CD4-positive, alpha-beta T cell (primary cell): Measurements from ENCODE around the gene TTC29. TPM values are rescaled to one million over a fixed set of nuclear protein-coding genes. Genes with fewer than 3 reads are reported as not detected.

Experiments used
- ATAC-seq: fragments of 200-7000 bp; cut with Tn5 transposase; one replicate; pipeline ENCODE4 v1.10.0; 2022; ENCODE audit warnings: mild to moderate bottlenecking; ENCODE audit not compliant: poor library complexity
- CTCF ChIA-PET: fragments of 350-600 bp; sonication (Branson Sonifier 250); formaldehyde crosslinking; loops from one replicate; lab custom pipeline; 2021; ENCODE audit warnings: antibody characterized with exemption, inconsistent platforms; lab: Charles Lee
- POLR2A ChIA-PET: fragments of 350-600 bp; sonication (Branson Sonifier 250); formaldehyde crosslinking; loops from one replicate; lab custom pipeline; 2021; ENCODE audit warnings: antibody characterized with exemption, inconsistent platforms; lab: Charles Lee
- DNase-seq, 14 experiments: peaks; one replicate each; pipeline ENCODE4 v3.0.0-alpha.2; 2013 to 2020; ENCODE audit warnings: mixed read lengths in 2 of 14
- H3K27ac ChIP-seq, 2 donors: one replicate each; pipeline versions ENCODE4 v1.5.1 to v1.7.0; 2013; ENCODE audit warnings: low read length in 2 of 2, low read depth in 1 of 2, mild to moderate bottlenecking in 1 of 2
- H3K27me3 ChIP-seq, 2 experiments: 1 replicate in 1 of 2; 2 replicates in 1 of 2; pipeline versions ENCODE4 v1.6.1 to v1.7.0; 2013; ENCODE audit warnings: low read length in 2 of 2, control low read depth in 1 of 2, mild to moderate bottlenecking in 1 of 2, moderate library complexity in 1 of 2; ENCODE audit not compliant: insufficient read depth in 2 of 2, control insufficient read depth in 1 of 2
- H3K36me3 ChIP-seq: one replicate; pipeline ENCODE4 v1.6.1; 2013; ENCODE audit warnings: low read length, control low read depth; ENCODE audit not compliant: insufficient read depth
- H3K4me1 ChIP-seq: one replicate; pipeline ENCODE4 v1.6.1; 2013; ENCODE audit warnings: low read length, control low read depth; ENCODE audit not compliant: insufficient read depth
- H3K4me3 ChIP-seq: one replicate; pipeline ENCODE4 v1.5.1; 2013; ENCODE audit warnings: mild to moderate bottlenecking, low read length, moderate library complexity
- H3K9me3 ChIP-seq, 2 experiments: 1 replicate in 1 of 2; 2 replicates in 1 of 2; pipeline versions ENCODE4 v1.6.1 to v1.7.0; 2013; ENCODE audit warnings: low read length in 2 of 2, mild to moderate bottlenecking in 2 of 2, control low read depth in 1 of 2, moderate library complexity in 1 of 2; ENCODE audit not compliant: control insufficient read depth in 1 of 2, insufficient read depth in 1 of 2
- H3K27ac Mint-ChIP-seq: one replicate; pipeline ENCODE4 v1.8.0; 2020; ENCODE audit warnings: mixed read lengths
- H3K27me3 Mint-ChIP-seq: one replicate; pipeline ENCODE4 v1.8.0; 2021; ENCODE audit warnings: mixed read lengths
- H3K36me3 Mint-ChIP-seq: one replicate; pipeline ENCODE4 v1.8.0; 2021; ENCODE audit warnings: low read depth, mixed read lengths
- H3K4me1 Mint-ChIP-seq: one replicate; pipeline ENCODE4 v1.8.0; 2021; ENCODE audit warnings: low read depth, mixed read lengths
- H3K4me3 Mint-ChIP-seq: one replicate; pipeline ENCODE4 v1.8.0; 2020; ENCODE audit warnings: mild to moderate bottlenecking, mixed read lengths
- H3K9me3 Mint-ChIP-seq: one replicate; pipeline ENCODE4 v1.8.0; 2020; ENCODE audit warnings: mixed read lengths
- intact Hi-C, 2 experiments: fragments of 100-400 bp; cut with DNase I in 1 of 2; cut with micrococcal nuclease in 1 of 2; formaldehyde crosslinking; loops; one replicate each; pipeline versions ENCODE4 v1.15.1 to v1.9.0; 2023 to 2025; cut with DNase I, micrococcal nuclease
- total RNA-seq, 174 experiments: library from RNA in 2 of 174; stranded (reverse) in 2 of 174; gene quantifications; one replicate each; pipeline ENCODE4 v1.2.3 and lab custom pipeline; 2021 to 2026
- TF ChIP-seq, protein P1 (sequence below): fragments of 200-600 bp; IDR thresholded peaks from one replicate; pipeline ENCODE4 v1.8.0; 2022; ENCODE audit warnings: antibody characterized with exemption, mild to moderate bottlenecking

TTC29 gene
- total RNA-seq, 2 experiments from 2014 or later: not detected

DNA sequence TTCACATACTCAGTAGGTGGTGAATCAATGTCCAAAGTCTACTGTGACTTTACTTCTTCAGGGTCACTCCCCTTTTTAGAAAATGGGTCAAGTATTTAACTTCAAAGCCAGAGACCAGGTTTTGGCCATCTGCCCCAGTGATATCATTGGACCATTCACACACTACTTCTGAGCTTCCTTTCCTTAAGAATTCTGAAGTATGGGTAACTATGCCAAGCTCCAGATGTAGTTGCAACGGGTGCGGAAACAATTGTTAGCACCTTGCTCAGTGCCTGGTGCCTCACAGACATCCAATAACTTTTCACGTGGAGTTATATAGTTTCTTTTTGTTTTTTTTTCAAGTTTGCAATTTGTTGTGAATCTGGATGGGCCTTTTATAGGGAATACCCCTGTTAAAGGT lies 62.6 kb downstream of the TTC29 start:
- ChIA-PET POLR2A (no interaction called here), CTCF (no interaction called here)
- DNase-seq (no peak), ATAC-seq (no peak)
- Mint-ChIP-seq H3K9me3 (peaks cover 4% of the 10 kb centered on the region), H3K27ac (no peak overlapping the region), H3K4me3 (no peak overlapping the region), H3K4me1 (no peaks in the 10 kb centered on the region), H3K27me3 (peaks cover 9% of the 10 kb centered on the region), H3K36me3 (no peaks in the 10 kb centered on the region)
- TF ChIP-seq, protein P1, sequence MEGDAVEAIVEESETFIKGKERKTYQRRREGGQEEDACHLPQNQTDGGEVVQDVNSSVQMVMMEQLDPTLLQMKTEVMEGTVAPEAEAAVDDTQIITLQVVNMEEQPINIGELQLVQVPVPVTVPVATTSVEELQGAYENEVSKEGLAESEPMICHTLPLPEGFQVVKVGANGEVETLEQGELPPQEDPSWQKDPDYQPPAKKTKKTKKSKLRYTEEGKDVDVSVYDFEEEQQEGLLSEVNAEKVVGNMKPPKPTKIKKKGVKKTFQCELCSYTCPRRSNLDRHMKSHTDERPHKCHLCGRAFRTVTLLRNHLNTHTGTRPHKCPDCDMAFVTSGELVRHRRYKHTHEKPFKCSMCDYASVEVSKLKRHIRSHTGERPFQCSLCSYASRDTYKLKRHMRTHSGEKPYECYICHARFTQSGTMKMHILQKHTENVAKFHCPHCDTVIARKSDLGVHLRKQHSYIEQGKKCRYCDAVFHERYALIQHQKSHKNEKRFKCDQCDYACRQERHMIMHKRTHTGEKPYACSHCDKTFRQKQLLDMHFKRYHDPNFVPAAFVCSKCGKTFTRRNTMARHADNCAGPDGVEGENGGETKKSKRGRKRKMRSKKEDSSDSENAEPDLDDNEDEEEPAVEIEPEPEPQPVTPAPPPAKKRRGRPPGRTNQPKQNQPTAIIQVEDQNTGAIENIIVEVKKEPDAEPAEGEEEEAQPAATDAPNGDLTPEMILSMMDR: no peak
- intact Hi-C loops: no loop called here
- Histone ChIP-seq H3K4me3 (no peak overlapping the region), H3K4me1 (no peaks in the 10 kb centered on the region), H3K27me3 (no peaks in the 10 kb centered on the region), H3K36me3 (no peaks in the 10 kb centered on the region), H3K27ac (no peak overlapping the region), H3K9me3 (no peaks in the 10 kb centered on the region)

DNA sequence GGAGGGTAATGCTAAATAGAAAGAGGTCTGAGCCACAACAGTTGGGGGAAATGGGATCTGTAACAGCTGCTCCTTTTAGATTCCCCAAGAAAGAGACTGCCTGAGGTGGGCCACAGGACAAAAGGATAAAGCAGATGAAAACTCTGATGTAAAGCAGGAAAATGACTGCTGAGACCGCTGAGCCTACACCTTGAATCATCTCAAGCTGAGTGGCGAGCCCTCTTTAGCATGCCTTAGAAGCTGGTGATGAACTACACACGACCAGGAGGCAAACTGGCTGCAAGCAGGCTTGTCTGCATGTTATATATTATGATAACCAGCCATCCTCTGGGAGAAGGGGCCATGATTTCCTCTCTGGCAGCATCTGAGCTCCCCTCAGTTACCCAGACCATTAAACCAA lies 88.4 kb downstream of the TTC29 start:
- TF ChIP-seq, protein P1: no peak
- Histone ChIP-seq H3K36me3 (no peaks in the 10 kb centered on the region), H3K4me1 (no peaks in the 10 kb centered on the region), H3K27ac (no peak overlapping the region), H3K27me3 (peaks cover 0 to 4% of the 10 kb centered on the region in 2 experiments), H3K9me3 (no peaks in the 10 kb centered on the region), H3K4me3 (no peak overlapping the region)
- no peaks in the 10 kb centered on the region for H3K36me3 Mint-ChIP-seq
- H3K27me3 Mint-ChIP-seq: peaks cover 25% of the 10 kb centered on the region
- H3K9me3 Mint-ChIP-seq: no peaks in the 10 kb centered on the region
- H3K4me1 Mint-ChIP-seq: no peaks in the 10 kb centered on the region
- intact Hi-C loops: no loop called here
- H3K27ac Mint-ChIP-seq: no peak overlapping the region
- H3K4me3 Mint-ChIP-seq: no peak overlapping the region
- CTCF ChIA-PET: interaction anchor here (0.6 kb wide), 1 partner anchor 642 kb away, joined by 3 read pairs; no protein-coding TSS in a partner anchor
- POLR2A ChIA-PET: no interaction called here
- ATAC-seq (no peak), DNase-seq (no peak)

DNA sequence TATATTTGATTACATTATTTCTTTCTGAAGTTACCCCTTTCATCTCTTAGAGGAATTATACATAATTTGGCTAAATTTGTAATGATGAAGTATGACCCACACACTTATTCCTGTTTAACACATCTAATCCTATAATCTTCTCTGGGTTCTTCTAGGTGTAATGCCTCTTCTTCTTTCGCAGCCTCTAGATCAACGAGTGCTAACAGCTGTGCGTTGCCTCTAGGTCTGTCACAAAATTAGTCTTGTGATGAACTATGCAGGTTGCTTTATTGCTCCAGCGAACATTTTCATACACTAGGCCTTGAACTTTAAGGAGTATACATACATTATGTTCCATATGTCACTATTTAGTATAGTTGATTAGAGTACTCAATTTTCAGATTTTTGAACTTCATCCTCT lies 89.9 kb downstream of the TTC29 start:
- no peak for ATAC-seq
- TF ChIP-seq, protein P1: no peak
- Histone ChIP-seq H3K4me1 (no peaks in the 10 kb centered on the region), H3K9me3 (no peaks in the 10 kb centered on the region), H3K27ac (no peak overlapping the region), H3K36me3 (no peaks in the 10 kb centered on the region), H3K4me3 (no peak overlapping the region), H3K27me3 (peaks cover 0 to 4% of the 10 kb centered on the region in 2 experiments)
- no peak overlapping the region for H3K4me3 Mint-ChIP-seq
- no peaks in the 10 kb centered on the region for H3K9me3 Mint-ChIP-seq
- CTCF ChIA-PET: no interaction called here
- intact Hi-C loops: no loop called here
- no peak for DNase-seq
- POLR2A ChIA-PET: no interaction called here
- H3K27me3 Mint-ChIP-seq: peaks cover 25% of the 10 kb centered on the region
- no peaks in the 10 kb centered on the region for H3K36me3 Mint-ChIP-seq
- H3K4me1 Mint-ChIP-seq: no peaks in the 10 kb centered on the region
- H3K27ac Mint-ChIP-seq: no peak overlapping the region
